CD4-positive, alpha-beta T cell (primary cell): ENCODE measurements around the gene PRR4. TPM values are rescaled to one million over a fixed set of nuclear protein-coding genes. Genes with fewer than 3 reads are reported as not detected.

Experiments used
- ATAC-seq: fragments of 200-7000 bp; cut with Tn5 transposase; one replicate; pipeline ENCODE4 v1.10.0; 2022; ENCODE audit warnings: mild to moderate bottlenecking; ENCODE audit not compliant: poor library complexity
- CTCF ChIA-PET: fragments of 350-600 bp; sonication (Branson Sonifier 250); formaldehyde crosslinking; loops from one replicate; lab custom pipeline; 2021; ENCODE audit warnings: antibody characterized with exemption, inconsistent platforms; lab: Charles Lee
- POLR2A ChIA-PET: fragments of 350-600 bp; sonication (Branson Sonifier 250); formaldehyde crosslinking; loops from one replicate; lab custom pipeline; 2021; ENCODE audit warnings: antibody characterized with exemption, inconsistent platforms; lab: Charles Lee
- DNase-seq, 14 experiments: peaks; one replicate each; pipeline ENCODE4 v3.0.0-alpha.2; 2013 to 2020; ENCODE audit warnings: mixed read lengths in 2 of 14
- H3K27ac ChIP-seq, 2 donors: one replicate each; pipeline versions ENCODE4 v1.5.1 to v1.7.0; 2013; ENCODE audit warnings: low read length in 2 of 2, low read depth in 1 of 2, mild to moderate bottlenecking in 1 of 2
- H3K27me3 ChIP-seq, 2 experiments: 1 replicate in 1 of 2; 2 replicates in 1 of 2; pipeline versions ENCODE4 v1.6.1 to v1.7.0; 2013; ENCODE audit warnings: low read length in 2 of 2, control low read depth in 1 of 2, mild to moderate bottlenecking in 1 of 2, moderate library complexity in 1 of 2; ENCODE audit not compliant: insufficient read depth in 2 of 2, control insufficient read depth in 1 of 2
- H3K36me3 ChIP-seq: one replicate; pipeline ENCODE4 v1.6.1; 2013; ENCODE audit warnings: low read length, control low read depth; ENCODE audit not compliant: insufficient read depth
- H3K4me1 ChIP-seq: one replicate; pipeline ENCODE4 v1.6.1; 2013; ENCODE audit warnings: low read length, control low read depth; ENCODE audit not compliant: insufficient read depth
- H3K4me3 ChIP-seq: one replicate; pipeline ENCODE4 v1.5.1; 2013; ENCODE audit warnings: mild to moderate bottlenecking, low read length, moderate library complexity
- H3K9me3 ChIP-seq, 2 experiments: 1 replicate in 1 of 2; 2 replicates in 1 of 2; pipeline versions ENCODE4 v1.6.1 to v1.7.0; 2013; ENCODE audit warnings: low read length in 2 of 2, mild to moderate bottlenecking in 2 of 2, control low read depth in 1 of 2, moderate library complexity in 1 of 2; ENCODE audit not compliant: control insufficient read depth in 1 of 2, insufficient read depth in 1 of 2
- H3K27ac Mint-ChIP-seq: one replicate; pipeline ENCODE4 v1.8.0; 2020; ENCODE audit warnings: mixed read lengths
- H3K27me3 Mint-ChIP-seq: one replicate; pipeline ENCODE4 v1.8.0; 2021; ENCODE audit warnings: mixed read lengths
- H3K36me3 Mint-ChIP-seq: one replicate; pipeline ENCODE4 v1.8.0; 2021; ENCODE audit warnings: low read depth, mixed read lengths
- H3K4me1 Mint-ChIP-seq: one replicate; pipeline ENCODE4 v1.8.0; 2021; ENCODE audit warnings: low read depth, mixed read lengths
- H3K4me3 Mint-ChIP-seq: one replicate; pipeline ENCODE4 v1.8.0; 2020; ENCODE audit warnings: mild to moderate bottlenecking, mixed read lengths
- H3K9me3 Mint-ChIP-seq: one replicate; pipeline ENCODE4 v1.8.0; 2020; ENCODE audit warnings: mixed read lengths
- intact Hi-C, 2 experiments: fragments of 100-400 bp; cut with DNase I in 1 of 2; cut with micrococcal nuclease in 1 of 2; formaldehyde crosslinking; loops; one replicate each; pipeline versions ENCODE4 v1.15.1 to v1.9.0; 2023 to 2025; cut with DNase I, micrococcal nuclease
- total RNA-seq, 174 experiments: library from RNA in 2 of 174; stranded (reverse) in 2 of 174; gene quantifications; one replicate each; pipeline ENCODE4 v1.2.3 and lab custom pipeline; 2021 to 2026
- TF ChIP-seq, protein P1 (sequence below): fragments of 200-600 bp; IDR thresholded peaks from one replicate; pipeline ENCODE4 v1.8.0; 2022; ENCODE audit warnings: antibody characterized with exemption, mild to moderate bottlenecking

The PRR4 gene
- total RNA-seq, 2 experiments from 2014 or later, result not detected

DNA sequence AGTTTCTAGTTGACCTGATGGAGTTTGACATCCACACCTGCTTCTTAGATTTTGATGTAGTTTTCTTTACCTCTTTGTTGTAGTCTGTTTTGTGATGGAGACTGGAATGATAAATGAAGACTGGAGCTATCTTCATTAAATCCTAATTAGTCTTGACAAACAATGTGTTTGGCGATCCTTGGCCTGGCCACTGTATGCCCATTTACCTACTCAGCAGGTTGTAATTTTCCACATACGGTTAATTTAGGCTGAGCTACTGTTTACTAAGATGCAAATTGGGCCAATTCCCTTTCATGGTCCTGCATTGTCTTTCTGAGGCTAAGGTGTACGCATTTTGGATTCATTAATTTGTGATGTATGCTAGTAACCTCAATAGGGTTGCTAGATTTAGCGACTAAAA, 46.7 kb downstream of the PRR4 start, which contains the start of gene TAS2R7:
TSS of gene TAS2R7 (minus strand) at position 41 of the 400 bp plus-strand sequence. CDS start 57 bp downstream, outside the sequence.
- no peaks in the 10 kb centered on the region for H3K36me3 ChIP-seq
- intact Hi-C loops, result no loop called here
- ChIA-PET CTCF (no interaction called here), POLR2A (no interaction called here)
- H3K27ac ChIP-seq, result no peak within 1 kb of the TSS
- DNase-seq (no peak), ATAC-seq (no peak)
- peaks cover 36% of the 10 kb centered on the region for H3K27me3 Mint-ChIP-seq
- no peaks in the 10 kb centered on the region for H3K36me3 Mint-ChIP-seq
- no peaks in the 10 kb centered on the region for H3K9me3 ChIP-seq
- no peaks in the 10 kb centered on the region for H3K4me1 Mint-ChIP-seq
- no peak within 1 kb of the TSS for H3K4me3 ChIP-seq
- H3K4me1 ChIP-seq, result no peaks in the 10 kb centered on the region
- H3K4me3 Mint-ChIP-seq, result no peak within 1 kb of the TSS
- no peaks in the 10 kb centered on the region for H3K9me3 Mint-ChIP-seq
- TF ChIP-seq, protein P1, sequence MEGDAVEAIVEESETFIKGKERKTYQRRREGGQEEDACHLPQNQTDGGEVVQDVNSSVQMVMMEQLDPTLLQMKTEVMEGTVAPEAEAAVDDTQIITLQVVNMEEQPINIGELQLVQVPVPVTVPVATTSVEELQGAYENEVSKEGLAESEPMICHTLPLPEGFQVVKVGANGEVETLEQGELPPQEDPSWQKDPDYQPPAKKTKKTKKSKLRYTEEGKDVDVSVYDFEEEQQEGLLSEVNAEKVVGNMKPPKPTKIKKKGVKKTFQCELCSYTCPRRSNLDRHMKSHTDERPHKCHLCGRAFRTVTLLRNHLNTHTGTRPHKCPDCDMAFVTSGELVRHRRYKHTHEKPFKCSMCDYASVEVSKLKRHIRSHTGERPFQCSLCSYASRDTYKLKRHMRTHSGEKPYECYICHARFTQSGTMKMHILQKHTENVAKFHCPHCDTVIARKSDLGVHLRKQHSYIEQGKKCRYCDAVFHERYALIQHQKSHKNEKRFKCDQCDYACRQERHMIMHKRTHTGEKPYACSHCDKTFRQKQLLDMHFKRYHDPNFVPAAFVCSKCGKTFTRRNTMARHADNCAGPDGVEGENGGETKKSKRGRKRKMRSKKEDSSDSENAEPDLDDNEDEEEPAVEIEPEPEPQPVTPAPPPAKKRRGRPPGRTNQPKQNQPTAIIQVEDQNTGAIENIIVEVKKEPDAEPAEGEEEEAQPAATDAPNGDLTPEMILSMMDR, result no peak
- no peaks in the 10 kb centered on the region for H3K27me3 ChIP-seq
- no peak within 1 kb of the TSS for H3K27ac Mint-ChIP-seq

- no peak for ATAC-seq
- H3K4me1 Mint-ChIP-seq, result no peaks in the 10 kb centered on the region
- no peaks in the 10 kb centered on the region for H3K9me3 ChIP-seq
- no peaks in the 10 kb centered on the region for H3K4me1 ChIP-seq
- TF ChIP-seq, protein P1, result no peak
- no peaks in the 10 kb centered on the region for H3K36me3 ChIP-seq
- no peaks in the 10 kb centered on the region for H3K9me3 Mint-ChIP-seq
- no peaks in the 10 kb centered on the region for H3K27me3 ChIP-seq
- no peak overlapping the region for H3K4me3 ChIP-seq
- H3K27ac Mint-ChIP-seq, result no peak overlapping the region
- no peaks in the 10 kb centered on the region for H3K36me3 Mint-ChIP-seq
- H3K27me3 Mint-ChIP-seq, result peaks cover 40% of the 10 kb centered on the region
- no peak overlapping the region for H3K4me3 Mint-ChIP-seq
- POLR2A ChIA-PET, result no interaction called here
- no peak for DNase-seq
- intact Hi-C loops, result no loop called here
- H3K27ac ChIP-seq, result no peak overlapping the region
- CTCF ChIA-PET, result no interaction called here
These were observed 47.5 kb downstream of the PRR4 start for GRCh38 chr12:10801741-10802140.

Other genes starting within 250 kb of the PRR4 start
- 1 to 10 TPM; 7.5 to 7.7 TPM for gene MAGOHB, start 235.9 kb downstream of the PRR4 start, total RNA-seq
- gene STYK1, start 175.4 kb downstream of the PRR4 start, total RNA-seq, result not detected
- 10 to 100 TPM; 35.9 to 37.4 TPM for gene YBX3, start 126.2 kb downstream of the PRR4 start, total RNA-seq
- not detected for gene TAS2R7, start 46.8 kb downstream of the PRR4 start, total RNA-seq
- not detected for gene TAS2R8, start 42.2 kb downstream of the PRR4 start, total RNA-seq
- gene TAS2R9, start 39.3 kb downstream of the PRR4 start, total RNA-seq, result not detected
- gene TAS2R10, start 23.1 kb downstream of the PRR4 start, total RNA-seq, result not detected
- gene PRH1, start 34.8 kb upstream of the PRR4 start, total RNA-seq, result 10 to 100 TPM; 24.7 to 25.1 TPM
- under 1 TPM; 0.41 to 0.59 TPM for gene TAS2R13, start 60.1 kb upstream of the PRR4 start, total RNA-seq
- gene PRH2, start 79.8 kb upstream of the PRR4 start, total RNA-seq, result not detected
- gene TAS2R14, start 89.8 kb upstream of the PRR4 start, total RNA-seq, result 1 to 10 TPM in 1 of 2 experiments, under 1 TPM in 1; 0.91 to 1.1 TPM
- under 1 TPM; 0.36 to 0.67 TPM for gene TAS2R50, start 137.4 kb upstream of the PRR4 start, total RNA-seq
- 1 to 10 TPM in 1 of 2 experiments, under 1 TPM in 1; 0.75 to 1.0 TPM for gene TAS2R20, start 148.8 kb upstream of the PRR4 start, total RNA-seq
- 1 to 10 TPM in 1 of 2 experiments, under 1 TPM in 1; 0.71 to 1.2 TPM for gene TAS2R19, start 173.1 kb upstream of the PRR4 start, total RNA-seq
- 1 to 10 TPM; 1.7 to 1.9 TPM for gene TAS2R31, start 181.9 kb upstream of the PRR4 start, total RNA-seq
- gene TAS2R46, start 212.8 kb upstream of the PRR4 start, total RNA-seq, result 1 to 10 TPM; 1.5 to 1.6 TPM
- 1 to 10 TPM; 2.3 to 3.1 TPM for gene TAS2R43, start 242.8 kb upstream of the PRR4 start, total RNA-seq